ENCODE measurements around the gene RAB20. TPM values are rescaled to one million over a fixed set of nuclear protein-coding genes. Genes with fewer than 3 reads are reported as not detected.
"Not testable (repeated sequence)": the region's sequence is repeated elsewhere in the genome, so short reads cannot be mapped to it uniquely, and the experiment has no call there.

Gene RAB20
- total RNA-seq, 1 donor from 2014 or later: 6.6 TPM

- no peak for DNase-seq
Measured at GRCh38 chr13:110490009-110490770, 71.3 kb downstream of the RAB20 start.

- not testable (repeated sequence) for DNase-seq
Measured at GRCh38 chr13:110486880-110487279, 74.6 kb downstream of the RAB20 start.

GRCh38 chr13:110486061-110486715 lies 75.3 kb downstream of the RAB20 start:
- no peak for DNase-seq

- DNase-seq: no peak
Measured at GRCh38 chr13:110485604-110486003, 75.9 kb downstream of the RAB20 start.

GRCh38 chr13:110484290-110485048 lies 77.1 kb downstream of the RAB20 start:
- DNase-seq: no peak

GRCh38 chr13:110483386-110483968 lies 78.0 kb downstream of the RAB20 start:
- no peak for DNase-seq

- DNase-seq: no peak
Measured at GRCh38 chr13:110480161-110480560, 81.4 kb downstream of the RAB20 start.

- DNase-seq: no peak
Measured at GRCh38 chr13:110479648-110480047, 81.9 kb downstream of the RAB20 start.

- DNase-seq: no peak
Measured at GRCh38 chr13:110479215-110479545, 82.3 kb downstream of the RAB20 start.

GRCh38 chr13:110478405-110479214 lies 82.9 kb downstream of the RAB20 start:
- no peak for DNase-seq

- DNase-seq: no peak
Measured at GRCh38 chr13:110477706-110478245, 83.7 kb downstream of the RAB20 start.

- DNase-seq: no peak
Measured at GRCh38 chr13:110476220-110476617, 85.3 kb downstream of the RAB20 start.

- DNase-seq: no peak
Measured at GRCh38 chr13:110475550-110476219, 85.8 kb downstream of the RAB20 start.

- no peak for DNase-seq
Measured at GRCh38 chr13:110475117-110475516, 86.4 kb downstream of the RAB20 start.

GRCh38 chr13:110474713-110475112 lies 86.8 kb downstream of the RAB20 start:
- DNase-seq: no peak

Other genes with a start within 250 kb of the RAB20 start
- 21.4 TPM for gene NAXD, start 53.8 kb upstream of the RAB20 start, total RNA-seq
- 77.1 TPM for gene CARS2, start 144.4 kb upstream of the RAB20 start, total RNA-seq
- 26.0 TPM for gene ING1, start 152.0 kb upstream of the RAB20 start, total RNA-seq

All from tongue (tissue), 2 donors.